Mesangial cell (primary cell): ENCODE measurements around the gene ARIH1. TPM values are rescaled to one million over a fixed set of nuclear protein-coding genes. Genes with fewer than 3 reads are reported as not detected.

Experiments
- total RNA-seq: library from RNA; depleted of rRNA; stranded (reverse); fragments of >200 nt; gene quantifications from 2 replicates; pipeline ENCODE4 v1.2.3, GENCODE V29; 2015

Gene ARIH1, protein sequence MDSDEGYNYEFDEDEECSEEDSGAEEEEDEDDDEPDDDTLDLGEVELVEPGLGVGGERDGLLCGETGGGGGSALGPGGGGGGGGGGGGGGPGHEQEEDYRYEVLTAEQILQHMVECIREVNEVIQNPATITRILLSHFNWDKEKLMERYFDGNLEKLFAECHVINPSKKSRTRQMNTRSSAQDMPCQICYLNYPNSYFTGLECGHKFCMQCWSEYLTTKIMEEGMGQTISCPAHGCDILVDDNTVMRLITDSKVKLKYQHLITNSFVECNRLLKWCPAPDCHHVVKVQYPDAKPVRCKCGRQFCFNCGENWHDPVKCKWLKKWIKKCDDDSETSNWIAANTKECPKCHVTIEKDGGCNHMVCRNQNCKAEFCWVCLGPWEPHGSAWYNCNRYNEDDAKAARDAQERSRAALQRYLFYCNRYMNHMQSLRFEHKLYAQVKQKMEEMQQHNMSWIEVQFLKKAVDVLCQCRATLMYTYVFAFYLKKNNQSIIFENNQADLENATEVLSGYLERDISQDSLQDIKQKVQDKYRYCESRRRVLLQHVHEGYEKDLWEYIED
- total RNA-seq = 13.7 and 17.9 TPM in 2 replicates

DNA sequence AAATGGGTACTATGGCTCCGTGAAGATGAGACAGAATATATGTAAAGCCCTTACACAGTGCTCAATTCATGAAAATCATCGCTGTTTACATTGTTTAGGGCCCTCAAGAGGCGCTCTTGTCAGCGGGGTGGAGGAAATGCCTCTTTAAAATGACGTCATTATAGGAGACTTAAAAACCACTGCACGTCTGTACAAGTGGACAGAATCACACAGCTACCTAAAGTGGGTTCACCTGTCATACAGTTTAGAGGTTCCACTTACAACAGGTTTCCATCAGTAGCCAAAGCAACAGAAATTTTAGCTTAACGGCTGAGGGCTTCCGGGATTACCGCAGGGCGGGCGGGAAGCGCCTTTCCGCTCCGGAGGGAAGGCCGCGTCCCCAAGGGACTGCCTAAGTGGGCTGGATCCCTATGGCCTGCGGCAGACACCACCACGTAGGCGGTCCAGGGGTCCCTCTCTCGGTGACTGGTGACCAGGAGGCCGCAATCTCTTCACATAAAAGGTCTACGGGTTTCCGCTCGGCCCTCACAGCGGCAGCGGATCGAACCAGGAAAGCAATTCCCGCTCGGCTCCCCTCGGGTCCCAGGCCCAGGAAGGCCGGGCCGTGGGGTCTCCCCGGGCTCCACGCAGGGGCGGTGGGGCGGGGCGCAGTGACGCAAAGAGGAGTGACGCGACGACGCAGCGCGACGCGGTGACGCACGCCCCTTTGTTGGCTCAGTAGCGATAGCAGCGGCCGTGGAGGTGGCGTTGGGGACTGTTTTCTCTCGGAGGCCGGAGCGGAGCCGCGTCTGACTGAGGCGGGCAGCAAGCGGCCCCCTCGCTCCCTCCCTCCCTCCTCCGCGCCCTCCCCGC is at the start of gene ARIH1:
TSS of gene ARIH1 (plus strand) at position 717 of the 852 bp plus-strand sequence. CDS start 310 bp downstream, outside the sequence.

Other genes starting within 250 kb of the ARIH1 start
- gene PKM, start 243.1 kb upstream of the ARIH1 start, total RNA-seq = 1,172 and 1,728 TPM in 2 replicates
- gene PARP6, start 201.8 kb upstream of the ARIH1 start, total RNA-seq = 14.3 and 28.9 TPM in 2 replicates
- 0.13 TPM in 1 of 2 replicates, not detected in the other for gene CELF6, start 154.2 kb upstream of the ARIH1 start, total RNA-seq
- 52.6 and 131 TPM in 2 replicates for gene HEXA, start 98.3 kb upstream of the ARIH1 start, total RNA-seq
- gene TMEM202, start 76.0 kb upstream of the ARIH1 start, total RNA-seq = not detected in 2 replicates
- not detected in 2 replicates for gene GOLGA6B, start 180.4 kb downstream of the ARIH1 start, total RNA-seq
- 0.13 TPM in 1 of 2 replicates, not detected in the other for gene HIGD2B, start 211.9 kb downstream of the ARIH1 start, total RNA-seq
- 10.6 and 20.4 TPM in 2 replicates for gene BBS4, start 211.9 kb downstream of the ARIH1 start, total RNA-seq